ENCODE measurements around the gene CDSN.

CDSN gene

GRCh38 chr6:31114970-31115849 lies 5.0 kb downstream of the CDSN start:
- DNase-seq: no peak

- DNase-seq: no peak
Measured at GRCh38 chr6:31114541-31114878, 5.7 kb downstream of the CDSN start, which contains the start of gene PSORS1C1. TSS of gene PSORS1C1 (plus strand) at chr6:31114800. CDS start at chr6:31129633, 14,833 bp downstream.

- no peak for DNase-seq
Measured at GRCh38 chr6:31113861-31114540, 6.2 kb downstream of the CDSN start.

GRCh38 chr6:31112478-31112877 lies 7.8 kb downstream of the CDSN start, which contains the start of gene C6orf15:
TSS of gene C6orf15 (minus strand) at chr6:31112575. CDS start at chr6:31112555, 20 bp downstream.
- DNase-seq: no peak

GRCh38 chr6:31111712-31112111 lies 8.5 kb downstream of the CDSN start:
- no peak for DNase-seq

GRCh38 chr6:31110825-31111582 lies 9.2 kb downstream of the CDSN start:
- DNase-seq: no peak

- DNase-seq: no peak
Measured at GRCh38 chr6:31107052-31107451, 13.2 kb downstream of the CDSN start.

- DNase-seq: no peak
Measured at GRCh38 chr6:31103136-31103535, 17.1 kb downstream of the CDSN start.

GRCh38 chr6:31098449-31098938 lies 21.8 kb downstream of the CDSN start:
- DNase-seq: no peak

- DNase-seq: no peak
Measured at GRCh38 chr6:31096656-31097055, 23.6 kb downstream of the CDSN start.

GRCh38 chr6:31096215-31096614 lies 24.0 kb downstream of the CDSN start:
- no peak for DNase-seq

- no peak for DNase-seq
Measured at GRCh38 chr6:31094389-31094881, 25.8 kb downstream of the CDSN start.

- no peak for DNase-seq
Measured at GRCh38 chr6:31092769-31093505, 27.3 kb downstream of the CDSN start.

- no peak for DNase-seq
Measured at GRCh38 chr6:31092238-31092637, 28.0 kb downstream of the CDSN start.

- no peak for DNase-seq
Measured at GRCh38 chr6:31091680-31092079, 28.6 kb downstream of the CDSN start.

- no peak for DNase-seq
Measured at GRCh38 chr6:31090973-31091364, 29.3 kb downstream of the CDSN start.

- DNase-seq: no peak
Measured at GRCh38 chr6:31090275-31090972, 29.8 kb downstream of the CDSN start.

GRCh38 chr6:31087494-31088089 lies 32.7 kb downstream of the CDSN start:
- DNase-seq: peak; percentile 54 to 91

- DNase-seq: no peak
Measured at GRCh38 chr6:31086788-31087440, 33.3 kb downstream of the CDSN start.

- DNase-seq: peak in 1 of 2 experiments; percentile 53
Measured at GRCh38 chr6:31083742-31084354, 36.4 kb downstream of the CDSN start.

Data from NCI-H526 (cell line).